GM23338 (cell line): ENCODE results near the gene RHOB. TPM values are rescaled to one million over a fixed set of nuclear protein-coding genes. Genes with fewer than 3 reads are reported as not detected.

Source experiments
- ATAC-seq: fragments of 200-7000 bp; cut with Tn5 transposase; 3 replicates; pipeline ENCODE4 v1.9.1; 2020
- DNase-seq: peaks from one replicate; pipeline ENCODE4 v3.0.0-alpha.2; 2015; ENCODE audit warnings: low spot score
- H2AFZ ChIP-seq: fragments of 200-600 bp; sonication (generic); 2 replicates; pipeline ENCODE4 v1.8.0; 2016; ENCODE audit warnings: antibody characterized with exemption, mild to moderate bottlenecking, moderate library complexity
- H3F3A ChIP-seq: fragments of 200-600 bp; sonication (generic); replicated peaks from 2 replicates; pipeline ENCODE4 v1.8.0; 2017; ENCODE audit warnings: antibody characterized with exemption, mixed run types, low read depth
- H3K27ac ChIP-seq: fragments of 200-600 bp; sonication (generic); 2 replicates; pipeline ENCODE4 v1.6.1; 2016; ENCODE audit warnings: low read depth
- H3K27me3 ChIP-seq: fragments of 200-600 bp; sonication (generic); 2 replicates; pipeline ENCODE4 v1.8.0; 2016; ENCODE audit warnings: mild to moderate bottlenecking, mixed run types, moderate library complexity; ENCODE audit not compliant: insufficient read depth
- H3K36me3 ChIP-seq: fragments of 200-600 bp; sonication (generic); 2 replicates; pipeline ENCODE4 v1.8.0; 2016; ENCODE audit warnings: mild to moderate bottlenecking; ENCODE audit not compliant: insufficient read depth
- H3K4me1 ChIP-seq: fragments of 200-600 bp; sonication (generic); 2 replicates; pipeline ENCODE4 v1.8.0; 2016; ENCODE audit warnings: mild to moderate bottlenecking, moderate library complexity; ENCODE audit not compliant: insufficient read depth
- H3K4me2 ChIP-seq: fragments of 200-600 bp; sonication (generic); 2 replicates; pipeline ENCODE4 v1.7.1; 2017; ENCODE audit warnings: mixed run types
- H3K4me3 ChIP-seq: fragments of 200-600 bp; sonication (generic); 2 replicates; pipeline ENCODE4 v1.6.1; 2016; ENCODE audit warnings: mixed run types
- H3K79me2 ChIP-seq: fragments of 200-600 bp; sonication (generic); replicated peaks from 2 replicates; pipeline ENCODE4 v1.8.0; 2017; ENCODE audit warnings: mild to moderate bottlenecking; ENCODE audit not compliant: insufficient read depth
- H3K9me2 ChIP-seq: fragments of 200-600 bp; sonication (generic); 2 replicates; pipeline ENCODE4 v1.8.0; 2017; ENCODE audit not compliant: insufficient read depth
- H4K20me1 ChIP-seq: fragments of 200-600 bp; sonication (generic); replicated peaks from 2 replicates; pipeline ENCODE4 v1.8.0; 2017; ENCODE audit warnings: mild to moderate bottlenecking; ENCODE audit not compliant: insufficient read depth
- H3K27ac Mint-ChIP-seq: 2 replicates; pipeline ENCODE4 v1.8.0; 2020; ENCODE audit warnings: inconsistent platforms, mild to moderate bottlenecking, moderate library complexity, mixed read lengths
- H3K27me3 Mint-ChIP-seq: 3 replicates; pipeline ENCODE4 v1.8.0; 2022; ENCODE audit warnings: low read depth, mild to moderate bottlenecking, moderate library complexity, mixed read lengths, inconsistent platforms; ENCODE audit not compliant: insufficient read depth, poor library complexity
- H3K36me3 Mint-ChIP-seq: 3 replicates; pipeline ENCODE4 v1.8.0; 2021; ENCODE audit warnings: low read depth, mild to moderate bottlenecking, inconsistent platforms, moderate library complexity, mixed read lengths
- H3K4me1 Mint-ChIP-seq: 3 replicates; pipeline ENCODE4 v1.8.0; 2020; ENCODE audit warnings: mild to moderate bottlenecking, inconsistent platforms, mixed read lengths
- H3K4me3 Mint-ChIP-seq: 3 replicates; pipeline ENCODE4 v1.8.0; 2021; ENCODE audit warnings: moderate library complexity, mild to moderate bottlenecking, inconsistent platforms, mixed read lengths
- H3K9me3 Mint-ChIP-seq: 3 replicates; pipeline ENCODE4 v1.8.0; 2020; ENCODE audit warnings: moderate library complexity, mild to moderate bottlenecking, inconsistent platforms, mixed read lengths
- CREB1 ChIP-seq: fragments of 250-450 bp; sonication (Bioruptor Pico); IDR thresholded peaks from 2 replicates; pipeline ENCODE4 v1.5.0; 2020; ENCODE audit warnings: low read depth, mild to moderate bottlenecking, moderate library complexity
- CTCF ChIP-seq, 2 experiments: fragments of 200-600 bp in 1 of 2; sonication (generic) in 1 of 2; conservative IDR thresholded peaks; 2 replicates each; pipeline versions ENCODE4 v1.5.1 to v1.6.1; 2016 to 2017; ENCODE audit warnings: antibody characterized with exemption in 2 of 2, low read depth in 2 of 2, mild to moderate bottlenecking in 2 of 2, moderate library complexity in 1 of 2
- ETS1 ChIP-seq: IDR thresholded peaks from 2 replicates; pipeline ENCODE4 v1.6.1; 2016; ENCODE audit warnings: antibody characterized with exemption
- EZH2 ChIP-seq: fragments of 200-600 bp; sonication (generic); IDR thresholded peaks from one replicate; pipeline ENCODE4 v1.8.0; 2017; ENCODE audit warnings: antibody characterized with exemption, mild to moderate bottlenecking, low read depth; ENCODE audit not compliant: unreplicated experiment
- EZH2phosphoT487 ChIP-seq: fragments of 200-600 bp; sonication (generic); IDR thresholded peaks from one replicate; pipeline ENCODE4 v1.8.1; 2018; ENCODE audit warnings: antibody characterized with exemption; ENCODE audit not compliant: unreplicated experiment
- JUNB ChIP-seq: IDR thresholded peaks from one replicate; pipeline ENCODE4 v1.6.1; 2016; ENCODE audit warnings: antibody characterized with exemption; ENCODE audit not compliant: unreplicated experiment
- NANOG ChIP-seq: IDR thresholded peaks from 2 replicates; pipeline ENCODE4 v1.6.1; 2016; ENCODE audit warnings: antibody characterized with exemption, borderline replicate concordance
- POLR2AphosphoS5 ChIP-seq: IDR thresholded peaks from 2 replicates; pipeline ENCODE4 v1.6.1; 2016; ENCODE audit warnings: antibody characterized with exemption, low read depth
- REST ChIP-seq: IDR thresholded peaks from one replicate; pipeline ENCODE4 v1.6.1; 2018; ENCODE audit warnings: antibody characterized with exemption; ENCODE audit not compliant: unreplicated experiment
- STAT1 ChIP-seq: IDR thresholded peaks from one replicate; pipeline ENCODE4 v1.6.1; 2016; ENCODE audit warnings: antibody characterized with exemption; ENCODE audit not compliant: unreplicated experiment
- ZNF114 ChIP-seq: fragments of 250-450 bp; sonication (Bioruptor Pico); IDR thresholded peaks from 2 replicates; pipeline ENCODE4 v1.5.0; 2020; ENCODE audit warnings: mild to moderate bottlenecking, moderate library complexity
- ZNF331 ChIP-seq: fragments of 250-450 bp; sonication (Bioruptor Pico); IDR thresholded peaks from 2 replicates; pipeline ENCODE4 v1.5.0; 2020; ENCODE audit warnings: low read depth, mild to moderate bottlenecking, moderate library complexity
- ZNF462 ChIP-seq: fragments of 250-450 bp; sonication (Bioruptor Pico); IDR thresholded peaks from 2 replicates; pipeline ENCODE4 v1.5.0; 2020; ENCODE audit warnings: mild to moderate bottlenecking, moderate library complexity
- polyA plus RNA-seq: library from polyadenylated mRNA; unstranded; fragments of >200 nt; fragmentation: Nextera tagmentation; extraction: Ambion mirVana; gene quantifications from 2 replicates; pipeline ENCODE4 v1.2.1, GENCODE V29; 2016
- total RNA-seq: library from RNA; depleted of rRNA; stranded (reverse); fragments of >200 nt; shearing (Covaris generic); gene quantifications from 2 replicates; pipeline ENCODE4 v1.2.3, GENCODE V29; 2014

The RHOB gene
- total and polyA plus RNA-seq, 2 experiments from 2014 or later: 6.6 to 26.9 TPM

- TF ChIP-seq REST (no peak), JUNB (no peak), NANOG (no peak), ETS1 (no peak), POLR2AphosphoS5 (no peak), ZNF331 (CRISPR knock-in tag) (no peak), CREB1 (CRISPR knock-in tag) (no peak), ZNF462 (CRISPR knock-in tag) (no peak), EZH2 (no peak), STAT1 (no peak), CTCF (conservative IDR thresholded peaks at IDR 0.05; ENCODE audit: low read depth in 2 of 2) (no peak), ZNF114 (no peak), EZH2phosphoT487 (no peak)
- no peak overlapping the region for H3K27ac ChIP-seq
- peaks cover 16% of the 10 kb centered on the region; the same call in 2 of the 3 replicates for H3K9me3 Mint-ChIP-seq
- no peaks in the 10 kb centered on the region for H3F3A ChIP-seq
- no peaks in the 10 kb centered on the region for H3K9me2 ChIP-seq
- peaks cover 9% of the 10 kb centered on the region for H3K27me3 Mint-ChIP-seq
- no peaks in the 10 kb centered on the region for H3K36me3 ChIP-seq
- peaks cover 3% of the 10 kb centered on the region; the same call in 2 of the 3 replicates for H3K36me3 Mint-ChIP-seq
- no peaks in the 10 kb centered on the region for H3K79me2 ChIP-seq
- H3K4me3 Mint-ChIP-seq: no peak overlapping the region
- H3K4me2 ChIP-seq: no peak overlapping the region
- no peak overlapping the region for H3K27ac Mint-ChIP-seq
- H3K4me1 ChIP-seq: no peaks in the 10 kb centered on the region
- no peak overlapping the region for H2AFZ ChIP-seq
- no peak overlapping the region for H3K4me3 ChIP-seq
- H3K4me1 Mint-ChIP-seq: no peaks in the 10 kb centered on the region
- H4K20me1 ChIP-seq: no peaks in the 10 kb centered on the region
- no peak for ATAC-seq
- DNase-seq: no peak
- H3K27me3 ChIP-seq: no peaks in the 10 kb centered on the region
These were observed 36.2 kb upstream of the RHOB start for GRCh38 chr2:20410556-20411277.
